AG04450 (cell line): ENCODE results near the gene INSR. TPM values are rescaled to one million over a fixed set of nuclear protein-coding genes. Genes with fewer than 3 reads are reported as not detected.

ENCODE experiments used
- CTCF ChIA-PET: fragments of 300-600, 350-600 bp; formaldehyde crosslinking; extraction: SDS; loops from one replicate; lab custom pipeline; 2022; ENCODE audit warnings: antibody characterized with exemption, inconsistent platforms; lab: Charles Lee
- POLR2A ChIA-PET: fragments of 350-600 bp; formaldehyde crosslinking; extraction: SDS; loops from one replicate; lab custom pipeline; 2021; ENCODE audit warnings: antibody characterized with exemption, inconsistent platforms; lab: Yijun Ruan, JAX
- DNase-seq: peaks from one replicate; pipeline ENCODE4 v3.0.0-alpha.2; 2011; ENCODE audit warnings: low read depth, low spot score
- H3K27ac ChIP-seq: one replicate; pipeline ENCODE4 v1.5.1; 2012; ENCODE audit warnings: low read depth, low read length, control low read depth
- H3K27me3 ChIP-seq: one replicate; pipeline ENCODE4 v1.6.0; 2012; ENCODE audit warnings: low read length; ENCODE audit not compliant: control insufficient read depth, insufficient read depth
- H3K4me3 ChIP-seq: 2 replicates; pipeline ENCODE4 v1.5.1; 2011; ENCODE audit warnings: mild to moderate bottlenecking, low read depth, low read length, control low read depth
- H3K9me3 ChIP-seq: 2 replicates; pipeline ENCODE4 v1.5.1; 2012; ENCODE audit warnings: low read length; ENCODE audit not compliant: control insufficient read depth, insufficient read depth
- polyA plus RNA-seq: library from polyadenylated mRNA; depleted of rRNA; stranded (reverse); fragments of >200 nt; gene quantifications from 2 replicates; pipeline ENCODE4 v1.2.3, GENCODE V29; 2011
- TF ChIP-seq, protein P1 (sequence below): IDR thresholded peaks from 2 replicates; pipeline ENCODE4 v1.5.1; 2011; ENCODE audit warnings: low read depth, low read length, control low read depth, inconsistent platforms

INSR gene
- polyA plus RNA-seq, 1 experiment = 2.9 TPM

DNA sequence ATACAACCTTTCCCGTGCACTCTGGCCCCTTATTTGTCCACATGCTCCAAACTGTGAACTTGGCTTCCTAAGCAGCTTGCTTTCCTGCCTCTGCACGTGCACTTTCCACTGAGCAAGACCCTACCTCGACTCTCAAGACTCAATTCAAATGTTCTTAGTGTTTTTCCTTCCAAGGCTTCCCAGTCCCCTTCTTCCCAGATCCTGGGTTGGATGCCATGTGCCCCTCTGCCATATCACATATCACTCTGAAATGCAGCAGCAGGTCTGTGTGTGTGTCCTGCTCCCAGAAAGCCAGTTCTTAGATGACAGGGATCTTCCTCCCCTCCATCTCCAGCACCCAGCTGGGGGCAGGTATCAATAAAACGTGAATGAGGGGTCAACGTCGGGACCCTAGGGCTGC, 221.7 kb downstream of the INSR start:
- CTCF ChIA-PET = no interaction called here
- POLR2A ChIA-PET = no interaction called here
- Histone ChIP-seq H3K27ac (no peak overlapping the region), H3K4me3 (no peak overlapping the region), H3K27me3 (no peaks in the 10 kb centered on the region), H3K9me3 (peaks cover 39% of the 10 kb centered on the region)
- TF ChIP-seq, protein P1, sequence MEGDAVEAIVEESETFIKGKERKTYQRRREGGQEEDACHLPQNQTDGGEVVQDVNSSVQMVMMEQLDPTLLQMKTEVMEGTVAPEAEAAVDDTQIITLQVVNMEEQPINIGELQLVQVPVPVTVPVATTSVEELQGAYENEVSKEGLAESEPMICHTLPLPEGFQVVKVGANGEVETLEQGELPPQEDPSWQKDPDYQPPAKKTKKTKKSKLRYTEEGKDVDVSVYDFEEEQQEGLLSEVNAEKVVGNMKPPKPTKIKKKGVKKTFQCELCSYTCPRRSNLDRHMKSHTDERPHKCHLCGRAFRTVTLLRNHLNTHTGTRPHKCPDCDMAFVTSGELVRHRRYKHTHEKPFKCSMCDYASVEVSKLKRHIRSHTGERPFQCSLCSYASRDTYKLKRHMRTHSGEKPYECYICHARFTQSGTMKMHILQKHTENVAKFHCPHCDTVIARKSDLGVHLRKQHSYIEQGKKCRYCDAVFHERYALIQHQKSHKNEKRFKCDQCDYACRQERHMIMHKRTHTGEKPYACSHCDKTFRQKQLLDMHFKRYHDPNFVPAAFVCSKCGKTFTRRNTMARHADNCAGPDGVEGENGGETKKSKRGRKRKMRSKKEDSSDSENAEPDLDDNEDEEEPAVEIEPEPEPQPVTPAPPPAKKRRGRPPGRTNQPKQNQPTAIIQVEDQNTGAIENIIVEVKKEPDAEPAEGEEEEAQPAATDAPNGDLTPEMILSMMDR = no peak
- DNase-seq = no peak

DNA sequence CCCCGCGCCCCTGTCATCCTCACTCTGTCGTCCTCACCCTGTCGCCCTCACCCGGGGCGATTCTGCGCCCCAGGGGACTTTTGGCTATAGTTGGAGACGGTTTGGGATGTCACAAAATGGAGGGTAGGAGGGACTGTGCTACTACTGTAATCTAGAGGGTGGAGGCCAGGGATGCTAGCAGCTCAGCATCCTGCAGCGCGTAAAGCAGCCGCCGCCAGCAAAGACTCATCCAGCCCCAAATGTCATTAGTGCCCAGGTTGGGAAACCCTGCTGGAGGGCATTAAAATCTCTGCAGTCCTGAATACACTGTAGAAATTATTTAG, 224.3 kb downstream of the INSR start:
- Histone ChIP-seq H3K9me3 (peaks cover 18% of the 10 kb centered on the region), H3K27me3 (no peaks in the 10 kb centered on the region), H3K27ac (peak overlapping the region; percentile 77), H3K4me3 (peak overlapping the region; percentile 94)
- ChIA-PET CTCF (interaction anchor here (0.8 to 2.2 kb wide), 2 partner anchors 28 to 30 kb away, joined by 4 to 6 read pairs; no protein-coding TSS in a partner anchor), POLR2A (interaction anchor here (0.6 to 1.6 kb wide), 6 partner anchors 18 to 560 kb away, joined by 3 to 13 read pairs (median 3); partner anchors contain the start of genes PET100 and XAB2)
- TF ChIP-seq, protein P1 = no peak
- DNase-seq = no peak

DNA sequence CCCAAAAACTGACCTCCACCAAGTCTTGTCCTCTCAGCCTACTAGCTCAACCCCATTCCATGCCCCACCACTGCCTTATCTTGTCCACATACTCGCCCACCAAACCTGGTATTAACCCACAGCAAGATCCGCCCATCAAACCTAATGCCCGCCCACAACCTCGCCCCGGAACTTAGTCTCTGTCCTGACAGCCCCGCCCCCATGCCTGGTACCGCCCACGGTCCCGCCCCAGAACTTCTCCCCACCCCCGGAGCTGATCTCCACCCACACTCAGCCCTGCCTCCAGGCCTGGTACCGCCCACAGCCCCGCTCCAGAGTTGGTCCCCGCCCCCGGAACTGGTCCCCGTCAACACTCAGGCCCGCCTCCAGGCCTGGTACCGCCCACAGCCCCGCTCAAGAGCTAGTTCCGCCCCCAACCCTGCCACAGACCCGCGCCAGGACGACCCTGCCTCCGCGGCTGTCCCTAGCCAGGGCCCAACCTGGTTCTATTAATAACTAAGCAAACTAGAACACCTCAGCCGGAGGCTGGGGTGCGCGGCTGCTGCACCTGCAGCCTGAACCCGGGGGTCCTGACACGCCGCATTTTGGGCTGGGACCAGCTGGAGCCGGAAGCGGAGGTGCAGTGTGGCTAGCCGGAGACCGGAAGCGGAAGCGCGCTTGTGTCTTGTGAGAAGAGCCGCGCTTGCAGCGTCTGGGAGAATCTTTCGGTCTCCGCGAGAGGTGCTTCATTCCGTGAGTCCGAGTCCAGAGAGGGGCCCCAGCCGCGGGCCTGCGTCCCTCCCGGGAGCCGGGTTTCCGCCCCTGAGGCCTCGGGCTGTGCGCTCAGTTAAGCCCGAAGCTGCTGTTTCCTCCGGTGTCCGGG, 224.9 kb downstream of the INSR start, which contains the start of gene ZNF557:
ZNF557 (plus strand) TSS at position 662 of the 862 bp plus-strand sequence. CDS start 5,372 bp downstream, outside the sequence.
- peaks cover 13% of the 10 kb centered on the region; the same call in 1 of the 2 replicates for H3K9me3 ChIP-seq
- peak; percentile 90 for DNase-seq
- POLR2A ChIA-PET = interaction anchor here (0.6 to 1.6 kb wide), 8 partner anchors 16 to 1763 kb away, joined by 3 to 13 read pairs (median 3); partner anchors contain the start of genes PET100 and XAB2
- CTCF ChIA-PET = interaction anchor here (0.8 to 2.2 kb wide), 2 partner anchors 29 to 30 kb away, joined by 4 to 6 read pairs; no protein-coding TSS in a partner anchor
- TF ChIP-seq, protein P1 = no peak
- peak within 1 kb of the TSS; percentile 77 for H3K27ac ChIP-seq
- peak within 1 kb of the TSS; percentile 94 for H3K4me3 ChIP-seq
- H3K27me3 ChIP-seq = no peaks in the 10 kb centered on the region

DNA sequence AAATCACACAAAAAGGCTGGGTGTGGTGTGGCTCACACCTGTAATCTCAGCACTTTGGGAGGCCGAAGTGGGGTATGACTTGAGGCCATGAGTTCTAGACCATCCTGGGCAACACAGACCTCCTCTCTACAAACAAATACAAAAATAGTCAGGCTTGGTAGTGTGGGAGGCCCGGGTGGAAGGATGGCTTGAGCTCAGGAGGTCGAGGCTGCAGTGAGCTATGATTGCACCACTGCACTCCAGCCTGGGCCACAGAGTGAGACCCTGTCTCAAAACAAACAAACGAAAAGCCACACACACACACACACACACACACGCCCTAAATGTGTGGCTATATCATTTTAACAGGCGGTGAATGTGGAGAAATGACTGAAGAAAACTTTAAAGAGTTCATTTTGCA, 225.6 kb downstream of the INSR start:
- POLR2A ChIA-PET = interaction anchor here (0.6 to 1.6 kb wide), 7 partner anchors 16 to 1764 kb away, joined by 3 to 13 read pairs (median 3); partner anchors contain the start of genes PET100 and XAB2
- DNase-seq = no peak
- Histone ChIP-seq H3K9me3 (peaks cover 13% of the 10 kb centered on the region; the same call in 1 of the 2 replicates), H3K27ac (no peak overlapping the region), H3K27me3 (no peaks in the 10 kb centered on the region), H3K4me3 (peak overlapping the region; percentile 41)
- CTCF ChIA-PET = interaction anchor here (2.2 kb wide), 1 partner anchor 31 kb away, joined by 6 read pairs; no protein-coding TSS in a partner anchor
- TF ChIP-seq, protein P1 = no peak

DNA sequence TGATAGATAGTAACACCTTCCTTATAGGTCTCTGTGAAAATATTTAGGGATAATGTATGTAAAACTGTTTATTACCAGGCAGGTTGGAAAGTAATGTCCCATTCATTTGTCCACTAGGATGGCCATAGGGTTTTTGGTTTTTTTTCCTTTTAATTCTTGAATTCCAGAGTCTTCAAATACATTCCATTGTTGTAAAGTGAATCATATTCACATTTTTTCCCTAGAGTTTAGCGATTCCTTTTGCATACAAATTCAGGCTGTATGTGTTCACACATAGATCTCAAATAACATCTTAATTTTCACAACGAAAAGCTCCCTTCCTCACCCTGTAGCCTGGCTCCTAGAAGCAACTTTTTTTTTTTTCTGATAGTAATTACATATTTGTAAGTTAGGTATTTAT, 226.5 kb downstream of the INSR start:
- peaks cover 6% of the 10 kb centered on the region; the same call in 1 of the 2 replicates for H3K9me3 ChIP-seq
- no peak overlapping the region for H3K27ac ChIP-seq
- no peak for DNase-seq
- POLR2A ChIA-PET = interaction anchor here (0.6 kb wide), 1 partner anchor 464 kb away, joined by 3 read pairs; no protein-coding TSS in a partner anchor
- TF ChIP-seq, protein P1 = no peak
- no peaks in the 10 kb centered on the region for H3K27me3 ChIP-seq
- no peak overlapping the region for H3K4me3 ChIP-seq
- CTCF ChIA-PET = interaction anchor here (2.2 kb wide), 1 partner anchor 32 kb away, joined by 6 read pairs; no protein-coding TSS in a partner anchor
